NT2/D1 (cell line): ENCODE data around the gene NOTCH2.
"Not testable (repeated sequence)": the region's sequence is repeated elsewhere in the genome, so short reads cannot be mapped to it uniquely, and the experiment has no call there.

Experiments
- YY1 ChIP-seq: IDR thresholded peaks from 2 replicates; pipeline ENCODE4 v1.6.1; 2011; ENCODE audit not compliant: insufficient read length, insufficient read depth
- ZNF274 ChIP-seq: IDR thresholded peaks from 2 replicates; pipeline ENCODE4 v1.6.1; 2011; ENCODE audit warnings: mild to moderate bottlenecking, low read depth, low read length

GRCh38 chr1:120023791-120024190 is 45.7 kb downstream of the NOTCH2 start:
- TF ChIP-seq ZNF274, YY1: not testable (repeated sequence)
